NCI-H146 treated with DMSO at 0.1 percent for 48 hours (cell line): ENCODE data around the gene C9orf153.
"Not testable (repeated sequence)": the region's sequence is repeated elsewhere in the genome, so short reads cannot be mapped to it uniquely, and the experiment has no call there.

Experiments used
- DNase-seq: peaks from one replicate; lab custom pipeline; 2025; ENCODE audit not compliant: unreplicated experiment; lab: John Stamatoyannopoulos, UW

Gene C9orf153

GRCh38 chr9:86193088-86193487, 66.4 kb downstream of the C9orf153 start:
- DNase-seq = no peak

GRCh38 chr9:86190700-86191099, 68.8 kb downstream of the C9orf153 start:
- DNase-seq = not testable (repeated sequence)

GRCh38 chr9:86187121-86187520, 72.3 kb downstream of the C9orf153 start:
- peak; percentile 60 for DNase-seq

- DNase-seq = no peak
Observed at GRCh38 chr9:86186696-86187095, 72.8 kb downstream of the C9orf153 start.

- DNase-seq = no peak
Observed at GRCh38 chr9:86185872-86186271, 73.6 kb downstream of the C9orf153 start.

DNA sequence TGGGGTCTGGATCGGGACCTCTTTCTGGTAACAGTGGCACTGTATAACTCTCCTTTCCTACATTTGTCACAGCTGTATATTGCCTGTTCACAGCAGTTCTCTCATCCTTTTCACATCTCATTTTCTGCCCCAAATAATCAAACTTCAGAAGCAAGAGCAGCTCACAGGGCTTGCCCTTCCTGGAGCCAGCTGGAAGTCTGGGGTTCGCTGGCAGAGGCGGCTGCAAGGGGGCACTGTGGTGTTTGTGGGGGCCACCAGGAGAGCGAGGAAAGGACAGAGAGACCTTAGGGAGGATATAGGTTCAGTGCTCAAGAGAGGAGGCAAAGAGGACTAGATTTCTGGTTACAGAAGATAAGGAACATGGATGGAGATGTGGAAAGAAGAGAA, 75.3 kb downstream of the C9orf153 start:
- no peak for DNase-seq

- no peak for DNase-seq
Observed at GRCh38 chr9:86183229-86184137, 76.0 kb downstream of the C9orf153 start.

GRCh38 chr9:86181379-86182315, 77.8 kb downstream of the C9orf153 start:
- DNase-seq = no peak

DNA sequence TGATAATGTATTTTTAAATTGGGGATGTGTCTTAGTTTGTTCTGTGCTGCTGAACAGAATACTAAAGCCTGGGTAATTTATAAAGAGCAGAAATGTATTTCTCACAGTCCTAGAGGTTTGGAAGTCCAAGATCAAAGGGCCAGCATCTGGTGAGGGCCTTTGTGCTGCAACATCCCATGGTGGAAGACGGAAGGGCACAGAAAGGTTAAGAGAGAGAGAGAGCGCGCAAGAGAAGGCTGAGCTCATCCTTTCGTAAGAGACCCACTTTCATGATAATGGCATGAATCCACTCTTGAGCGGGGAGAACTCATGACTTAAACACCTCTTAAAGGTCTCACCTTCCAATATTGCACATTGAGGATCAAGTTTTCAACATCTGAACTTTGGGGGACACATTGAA, 81.0 kb downstream of the C9orf153 start:
- DNase-seq = no peak

- no peak for DNase-seq
Observed at GRCh38 chr9:86177995-86178394, 81.5 kb downstream of the C9orf153 start.

- peak; percentile 66 for DNase-seq
Observed at GRCh38 chr9:86176468-86176867, 83.0 kb downstream of the C9orf153 start.

- DNase-seq = peak; percentile 10
Observed at GRCh38 chr9:86175743-86176456, 83.6 kb downstream of the C9orf153 start.

DNA sequence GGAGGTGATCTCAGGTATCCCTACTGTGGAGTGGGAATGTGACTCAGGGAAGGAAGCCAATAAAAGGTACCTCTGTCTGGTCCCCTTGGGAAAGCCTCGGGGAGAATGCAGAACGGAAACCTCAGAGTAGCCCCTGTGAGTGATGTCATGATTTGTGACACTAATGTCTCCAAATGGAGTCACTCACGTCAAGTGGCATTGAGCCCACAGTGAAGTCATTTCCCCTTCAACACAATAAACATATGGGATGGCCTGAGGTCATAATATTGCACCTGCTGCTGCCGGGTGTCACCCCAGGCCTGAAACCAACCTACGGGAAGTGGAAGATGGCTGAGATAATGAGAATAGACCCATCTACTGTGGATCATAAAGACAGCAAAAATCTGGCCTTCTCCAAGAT, 84.2 kb downstream of the C9orf153 start:
- peak; percentile 32 for DNase-seq
